B cell (primary cell): ENCODE results near the gene PKP1. TPM values are rescaled to one million over a fixed set of nuclear protein-coding genes. Genes with fewer than 3 reads are reported as not detected.

Experiments used
- ATAC-seq: fragments of 200-7000 bp; cut with Tn5 transposase; one replicate; pipeline ENCODE4 v1.10.0; 2021; ENCODE audit warnings: low read depth, mild to moderate bottlenecking, moderate number of reproducible peaks, moderate library complexity
- CTCF ChIA-PET: fragments of 350-600 bp; sonication (Branson Sonifier 250); formaldehyde crosslinking; loops from one replicate; lab custom pipeline; 2021; ENCODE audit warnings: antibody characterized with exemption, inconsistent platforms; lab: Charles Lee
- POLR2A ChIA-PET: fragments of 350-600 bp; sonication (Branson Sonifier 250); formaldehyde crosslinking; loops from one replicate; lab custom pipeline; 2021; ENCODE audit warnings: antibody characterized with exemption; lab: Charles Lee
- DNase-seq: peaks from one replicate; pipeline ENCODE4 v3.0.0; 2013
- H2AFZ ChIP-seq: 2 replicates; pipeline ENCODE4 v1.6.1; 2012; ENCODE audit warnings: mild to moderate bottlenecking, low read depth, low read length; ENCODE audit not compliant: insufficient read depth, poor library complexity, severe bottlenecking
- H3K27ac ChIP-seq, 2 donors: 1 replicate in 1 of 2; 2 replicates in 1 of 2; pipeline ENCODE4 v1.5.1; 2012 to 2013; ENCODE audit warnings: low read length in 2 of 2, mild to moderate bottlenecking in 2 of 2, moderate library complexity in 1 of 2
- H3K27me3 ChIP-seq, 4 experiments: fragments of 200-600 bp in 1 of 4; sonication (generic) in 1 of 4; replicated peaks in 1 of 4; 1 replicate in 2 of 4; 2 replicates in 2 of 4; pipeline versions ENCODE4 v1.6.1 to v1.7.0; 2013 to 2016; ENCODE audit warnings: low read length in 3 of 4, mild to moderate bottlenecking in 2 of 4, mixed read lengths in 1 of 4, moderate library complexity in 1 of 4; ENCODE audit not compliant: insufficient read depth in 4 of 4, control insufficient read depth in 3 of 4; ENCODE audit errors: control extremely low read depth in 1 of 4
- H3K36me3 ChIP-seq, 2 experiments: replicated peaks in 1 of 2; 1 replicate in 1 of 2; 2 replicates in 1 of 2; pipeline versions ENCODE4 v1.6.1 to v1.7.1; 2013; ENCODE audit warnings: low read length in 1 of 2; ENCODE audit not compliant: insufficient read depth in 2 of 2, control insufficient read depth in 1 of 2; ENCODE audit errors: control extremely low read depth in 1 of 2, extremely low read depth in 1 of 2
- H3K4me1 ChIP-seq, 2 donors: fragments of 200-600 bp in 1 of 2; sonication (generic) in 1 of 2; 1 replicate in 1 of 2; 2 replicates in 1 of 2; pipeline versions ENCODE4 v1.5.1 to v1.6.1; 2013 to 2017; ENCODE audit warnings: low read length in 2 of 2; ENCODE audit not compliant: control insufficient read depth in 2 of 2, insufficient read depth in 2 of 2
- H3K4me2 ChIP-seq: replicated peaks from 2 replicates; pipeline ENCODE3; 2012; ENCODE audit warnings: mild to moderate bottlenecking, low read depth, low read length; ENCODE audit not compliant: poor library complexity, severe bottlenecking
- H3K4me3 ChIP-seq, 5 experiments: fragments of 200-600 bp in 1 of 5; sonication (generic) in 1 of 5; 1 replicate in 3 of 5; 2 replicates in 2 of 5; pipeline versions ENCODE4 v1.5.1 to v1.7.0; 2011 to 2016; ENCODE audit warnings: low read length in 4 of 5, mild to moderate bottlenecking in 4 of 5, low read depth in 2 of 5, control low read depth in 1 of 5, moderate library complexity in 1 of 5; ENCODE audit not compliant: insufficient read depth in 1 of 5; ENCODE audit errors: control extremely low read depth in 1 of 5, extremely low read depth in 1 of 5
- H3K79me2 ChIP-seq: fragments of 200-600 bp; sonication (generic); one replicate; pipeline ENCODE4 v1.6.0; 2016; ENCODE audit warnings: low read length; ENCODE audit not compliant: control insufficient read depth, insufficient read depth
- H3K9ac ChIP-seq: fragments of 200-600 bp; sonication (generic); 2 replicates; pipeline ENCODE4 v1.6.1; 2017; ENCODE audit warnings: mild to moderate bottlenecking, low read length, moderate library complexity
- H3K9me3 ChIP-seq, 3 donors: one replicate each; pipeline versions ENCODE4 v1.6.1 to v1.7.1; 2013; ENCODE audit warnings: low read length in 2 of 3; ENCODE audit not compliant: control insufficient read depth in 2 of 3, insufficient read depth in 1 of 3; ENCODE audit errors: control extremely low read depth in 1 of 3
- H4K20me1 ChIP-seq: 2 replicates; pipeline ENCODE4 v1.6.0; 2012; ENCODE audit warnings: mild to moderate bottlenecking, low read length; ENCODE audit not compliant: insufficient read depth, control insufficient read depth, poor library complexity, severe bottlenecking
- H3K27ac Mint-ChIP-seq: one replicate; pipeline ENCODE4 v1.8.0; 2021; ENCODE audit warnings: mixed read lengths
- H3K27me3 Mint-ChIP-seq: one replicate; pipeline ENCODE4 v1.8.0; 2021; ENCODE audit warnings: mixed read lengths
- H3K4me1 Mint-ChIP-seq: one replicate; pipeline ENCODE4 v1.8.0; 2021; ENCODE audit warnings: mixed read lengths
- H3K4me3 Mint-ChIP-seq: one replicate; pipeline ENCODE4 v1.8.0; 2021; ENCODE audit warnings: mixed read lengths
- H3K9me3 Mint-ChIP-seq: one replicate; pipeline ENCODE4 v1.8.0; 2022; ENCODE audit warnings: mixed read lengths; ENCODE audit not compliant: insufficient read depth
- EZH2 ChIP-seq: IDR thresholded peaks from 2 replicates; pipeline ENCODE4 v1.6.1; 2012; ENCODE audit warnings: borderline replicate concordance, low read depth, mild to moderate bottlenecking, moderate library complexity, low read length; ENCODE audit not compliant: insufficient read depth, poor library complexity, severe bottlenecking
- WGBS: methylation state at CpG from one replicate; pipeline ENCODE4 v1.1.5; 2013; ENCODE audit warnings: missing lambda C conversion rate; ENCODE audit not compliant: insufficient coverage; 5-methylcytosine and 5-hydroxymethylcytosine counted together
- intact Hi-C: fragments of 100-400 bp; cut with micrococcal nuclease; formaldehyde crosslinking; loops from one replicate; pipeline ENCODE4 v1.10.0; 2022
- polyA plus RNA-seq: library from polyadenylated mRNA; depleted of rRNA; stranded (reverse); fragments of >200 nt; gene quantifications from 2 replicates; pipeline ENCODE4 v1.2.3, GENCODE V29; 2012
- total RNA-seq, 2 donors: library from RNA; stranded (reverse); fragments of 120-200 nt in 1 of 2; gene quantifications; 1 replicate in 1 of 2; 2 replicates in 1 of 2; pipeline versions ENCODE4 v1.2.3 to v1.2.4, GENCODE V29; 2013 to 2022
- TF ChIP-seq, protein P1 (sequence below): fragments of 200-600 bp; IDR thresholded peaks from one replicate; pipeline ENCODE4 v1.8.0; 2022; ENCODE audit warnings: antibody characterized with exemption, mild to moderate bottlenecking

Gene PKP1
- total and polyA plus RNA-seq, 2 donors (not counting 1 experiment from before 2014, with no cell fraction given), result not detected

DNA sequence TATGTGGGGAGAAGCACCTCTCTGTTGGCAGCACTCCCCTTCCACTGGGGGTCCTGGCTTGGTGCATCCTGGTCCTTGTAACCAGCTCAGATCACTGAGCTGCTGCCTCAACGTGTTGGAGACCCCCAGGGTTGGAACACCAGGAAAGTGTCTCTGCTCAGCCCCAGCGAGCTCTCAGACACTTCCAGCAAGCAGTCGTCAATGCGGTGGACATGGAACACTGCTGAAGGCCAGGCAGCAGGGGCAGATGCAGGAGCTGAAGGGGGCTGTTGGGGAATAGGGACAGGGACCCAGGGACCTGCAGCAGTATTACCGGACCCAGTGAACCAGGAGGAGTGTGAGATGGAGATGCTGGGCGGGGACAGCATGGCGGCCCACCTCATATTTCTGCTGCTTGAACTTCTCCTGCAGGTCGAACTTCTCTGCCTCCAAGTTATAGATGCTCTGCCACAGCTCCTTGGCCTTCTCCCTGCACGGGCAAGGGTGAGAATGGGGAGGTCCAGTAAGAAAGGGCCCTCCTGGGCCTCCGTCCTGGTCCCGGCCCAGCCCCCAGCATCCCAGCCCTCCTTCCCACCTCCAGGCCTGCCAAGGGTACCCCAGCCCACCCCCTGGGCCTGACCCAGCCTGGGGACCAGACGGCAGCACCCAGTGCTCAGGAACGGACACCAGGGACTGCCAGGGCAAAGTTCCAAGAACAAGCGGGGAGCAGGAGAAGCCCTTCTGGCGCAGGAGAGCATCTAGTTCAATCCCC, 77.8 kb downstream of the PKP1 start:
- no peaks in the 10 kb centered on the region for H3K36me3 ChIP-seq
- H3K27ac Mint-ChIP-seq, result no peak overlapping the region
- no peak for DNase-seq
- no peaks in the 10 kb centered on the region for H3K79me2 ChIP-seq
- H3K4me1 Mint-ChIP-seq, result no peaks in the 10 kb centered on the region
- H3K4me2 ChIP-seq, result no peak overlapping the region
- no peak overlapping the region for H3K9ac ChIP-seq
- intact Hi-C loops, result no loop called here
- ChIA-PET CTCF (no interaction called here), POLR2A (no interaction called here)
- no peak overlapping the region for H3K4me3 ChIP-seq
- H3K27me3 ChIP-seq, result peaks cover 0 to 7% (median 0%) of the 10 kb centered on the region in 4 experiments
- TF ChIP-seq, protein P1, sequence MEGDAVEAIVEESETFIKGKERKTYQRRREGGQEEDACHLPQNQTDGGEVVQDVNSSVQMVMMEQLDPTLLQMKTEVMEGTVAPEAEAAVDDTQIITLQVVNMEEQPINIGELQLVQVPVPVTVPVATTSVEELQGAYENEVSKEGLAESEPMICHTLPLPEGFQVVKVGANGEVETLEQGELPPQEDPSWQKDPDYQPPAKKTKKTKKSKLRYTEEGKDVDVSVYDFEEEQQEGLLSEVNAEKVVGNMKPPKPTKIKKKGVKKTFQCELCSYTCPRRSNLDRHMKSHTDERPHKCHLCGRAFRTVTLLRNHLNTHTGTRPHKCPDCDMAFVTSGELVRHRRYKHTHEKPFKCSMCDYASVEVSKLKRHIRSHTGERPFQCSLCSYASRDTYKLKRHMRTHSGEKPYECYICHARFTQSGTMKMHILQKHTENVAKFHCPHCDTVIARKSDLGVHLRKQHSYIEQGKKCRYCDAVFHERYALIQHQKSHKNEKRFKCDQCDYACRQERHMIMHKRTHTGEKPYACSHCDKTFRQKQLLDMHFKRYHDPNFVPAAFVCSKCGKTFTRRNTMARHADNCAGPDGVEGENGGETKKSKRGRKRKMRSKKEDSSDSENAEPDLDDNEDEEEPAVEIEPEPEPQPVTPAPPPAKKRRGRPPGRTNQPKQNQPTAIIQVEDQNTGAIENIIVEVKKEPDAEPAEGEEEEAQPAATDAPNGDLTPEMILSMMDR, result no peak
- no peak for TF ChIP-seq EZH2
- no peak overlapping the region for H3K27ac ChIP-seq
- ATAC-seq, result no peak
- WGBS, result 90% methylated on average over 12 of the region's 15 CpGs
- no peaks in the 10 kb centered on the region for H4K20me1 ChIP-seq
- peaks cover 16% of the 10 kb centered on the region for H3K27me3 Mint-ChIP-seq
- no peak overlapping the region for H3K4me3 Mint-ChIP-seq
- H3K4me1 ChIP-seq, result no peaks in the 10 kb centered on the region
- no peaks in the 10 kb centered on the region for H3K9me3 Mint-ChIP-seq
- no peak overlapping the region for H2AFZ ChIP-seq
- no peaks in the 10 kb centered on the region for H3K9me3 ChIP-seq

DNA sequence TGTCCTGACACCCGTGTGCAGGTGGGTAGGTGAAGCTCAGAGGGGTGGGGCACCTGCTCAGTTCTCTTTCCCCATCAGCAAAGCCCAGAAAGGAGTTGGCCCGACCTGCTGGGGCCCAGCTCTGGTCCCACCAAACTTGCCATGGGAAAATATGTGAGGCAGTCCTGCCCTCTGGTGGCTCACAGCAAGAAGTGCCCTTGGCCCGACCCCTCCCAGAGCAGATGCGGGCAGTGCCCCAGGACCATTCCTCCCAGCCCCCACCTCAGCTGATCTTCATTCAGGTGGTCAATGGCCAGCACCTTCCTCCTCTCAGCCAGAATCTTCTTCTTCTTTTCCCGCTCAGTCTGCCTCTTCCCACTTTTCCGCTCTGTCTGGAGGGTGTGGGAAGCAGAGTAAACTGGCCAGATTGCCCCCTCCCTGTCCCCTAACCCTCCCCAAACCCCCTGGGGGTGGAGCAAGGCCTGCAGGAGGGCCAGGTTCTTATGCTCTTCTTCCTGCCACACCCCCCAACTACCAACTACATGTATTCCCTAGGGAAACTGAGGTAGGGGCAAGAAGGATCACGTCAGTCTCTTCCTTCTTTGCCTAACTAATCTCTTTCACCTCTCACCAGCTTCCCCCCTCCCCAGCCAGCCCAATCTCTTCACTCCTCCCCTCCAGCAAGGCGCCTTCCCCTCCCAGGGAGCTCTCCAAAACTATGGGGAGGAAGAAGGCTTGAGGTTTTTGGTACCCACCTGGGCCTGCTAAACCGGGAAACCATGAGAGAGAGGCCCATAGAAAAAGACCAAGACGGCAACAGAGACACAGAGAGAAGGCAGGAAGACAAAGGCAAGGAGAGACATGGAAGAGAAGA, 78.6 kb downstream of the PKP1 start:
- Mint-ChIP-seq H3K4me1 (no peaks in the 10 kb centered on the region), H3K27ac (no peak overlapping the region)
- no peak for DNase-seq

More for the DNA sequence above, 78.6 kb downstream of the PKP1 start:
- H3K4me1 ChIP-seq, result no peaks in the 10 kb centered on the region
- no peak overlapping the region for H2AFZ ChIP-seq
- ATAC-seq, result no peak
- H3K79me2 ChIP-seq, result no peaks in the 10 kb centered on the region
- ChIA-PET POLR2A (no interaction called here), CTCF (interaction anchor here (1.1 kb wide), 1 partner anchor 102 kb away, joined by 3 read pairs; no protein-coding TSS in a partner anchor)
- H3K4me2 ChIP-seq, result no peak overlapping the region
- H3K27me3 ChIP-seq, result peaks cover 0 to 7% (median 0%) of the 10 kb centered on the region in 4 experiments
- H3K27ac ChIP-seq, result no peak overlapping the region
- H4K20me1 ChIP-seq, result no peaks in the 10 kb centered on the region
- no peak overlapping the region for H3K9ac ChIP-seq
- H3K4me3 Mint-ChIP-seq, result no peak overlapping the region
- H3K36me3 ChIP-seq, result no peaks in the 10 kb centered on the region
- H3K27me3 Mint-ChIP-seq, result peaks cover 16% of the 10 kb centered on the region
- no peaks in the 10 kb centered on the region for H3K9me3 Mint-ChIP-seq
- H3K9me3 ChIP-seq, result no peaks in the 10 kb centered on the region
- no peak overlapping the region for H3K4me3 ChIP-seq
- WGBS, result 20% methylated on average over 6 of the region's 10 CpGs
- intact Hi-C loops, result no loop called here
- TF ChIP-seq EZH2, result no peak
- TF ChIP-seq, protein P1, result peak; percentile 43
